GM20000 (cell line): ENCODE results near the gene LY86.

Experiments
- DNase-seq: peaks from one replicate; pipeline ENCODE4 v3.0.0; 2012; ENCODE audit warnings: low spot score
- TF ChIP-seq, protein P1 (sequence below): IDR thresholded peaks from 2 replicates; pipeline ENCODE4 v1.5.1; 2012; ENCODE audit warnings: mild to moderate bottlenecking, control low read depth; ENCODE audit errors: extremely low read depth, missing control alignments

Gene LY86

DNA sequence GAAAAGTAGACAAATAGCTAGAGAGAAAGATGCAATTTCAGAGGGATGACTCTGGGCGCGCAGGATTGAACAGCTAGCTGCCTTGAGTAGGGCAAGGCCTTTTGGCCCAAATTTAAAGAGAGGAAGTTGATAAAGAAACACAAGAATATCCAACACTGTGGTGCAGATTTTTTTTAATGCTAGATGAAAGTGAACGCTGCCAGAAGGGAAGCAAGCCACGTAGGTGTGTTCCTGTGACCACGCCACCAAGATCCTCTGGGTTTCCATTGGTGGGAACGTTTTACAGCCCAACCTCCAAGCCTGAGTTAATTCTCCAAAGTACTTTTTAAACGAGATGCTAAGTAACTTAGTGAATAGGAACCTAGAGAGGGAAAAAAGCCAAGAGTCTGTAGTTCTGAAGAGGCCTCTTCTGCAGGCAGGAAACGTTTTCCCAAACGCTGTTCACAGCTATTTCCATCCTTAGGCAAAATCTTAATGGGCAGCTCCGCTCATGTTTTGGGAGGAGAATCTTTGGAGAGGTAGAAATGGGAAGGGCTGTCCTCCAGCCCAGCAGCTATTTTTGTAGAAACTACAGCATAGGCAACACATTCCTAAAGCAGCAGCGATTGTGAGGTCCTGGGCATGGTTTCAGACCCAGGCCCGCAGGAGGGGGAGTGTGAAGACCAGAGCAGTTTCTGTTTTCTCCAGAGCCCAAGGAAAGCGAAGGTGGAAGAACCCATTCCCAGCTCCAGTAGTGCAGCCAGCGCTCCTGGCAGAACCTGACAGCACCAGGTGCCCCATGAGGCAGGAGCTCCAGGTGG lies 8.2 kb downstream of the LY86 start:
- DNase-seq, result peak; percentile 3
- TF ChIP-seq, protein P1, sequence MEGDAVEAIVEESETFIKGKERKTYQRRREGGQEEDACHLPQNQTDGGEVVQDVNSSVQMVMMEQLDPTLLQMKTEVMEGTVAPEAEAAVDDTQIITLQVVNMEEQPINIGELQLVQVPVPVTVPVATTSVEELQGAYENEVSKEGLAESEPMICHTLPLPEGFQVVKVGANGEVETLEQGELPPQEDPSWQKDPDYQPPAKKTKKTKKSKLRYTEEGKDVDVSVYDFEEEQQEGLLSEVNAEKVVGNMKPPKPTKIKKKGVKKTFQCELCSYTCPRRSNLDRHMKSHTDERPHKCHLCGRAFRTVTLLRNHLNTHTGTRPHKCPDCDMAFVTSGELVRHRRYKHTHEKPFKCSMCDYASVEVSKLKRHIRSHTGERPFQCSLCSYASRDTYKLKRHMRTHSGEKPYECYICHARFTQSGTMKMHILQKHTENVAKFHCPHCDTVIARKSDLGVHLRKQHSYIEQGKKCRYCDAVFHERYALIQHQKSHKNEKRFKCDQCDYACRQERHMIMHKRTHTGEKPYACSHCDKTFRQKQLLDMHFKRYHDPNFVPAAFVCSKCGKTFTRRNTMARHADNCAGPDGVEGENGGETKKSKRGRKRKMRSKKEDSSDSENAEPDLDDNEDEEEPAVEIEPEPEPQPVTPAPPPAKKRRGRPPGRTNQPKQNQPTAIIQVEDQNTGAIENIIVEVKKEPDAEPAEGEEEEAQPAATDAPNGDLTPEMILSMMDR, result no peak

DNA sequence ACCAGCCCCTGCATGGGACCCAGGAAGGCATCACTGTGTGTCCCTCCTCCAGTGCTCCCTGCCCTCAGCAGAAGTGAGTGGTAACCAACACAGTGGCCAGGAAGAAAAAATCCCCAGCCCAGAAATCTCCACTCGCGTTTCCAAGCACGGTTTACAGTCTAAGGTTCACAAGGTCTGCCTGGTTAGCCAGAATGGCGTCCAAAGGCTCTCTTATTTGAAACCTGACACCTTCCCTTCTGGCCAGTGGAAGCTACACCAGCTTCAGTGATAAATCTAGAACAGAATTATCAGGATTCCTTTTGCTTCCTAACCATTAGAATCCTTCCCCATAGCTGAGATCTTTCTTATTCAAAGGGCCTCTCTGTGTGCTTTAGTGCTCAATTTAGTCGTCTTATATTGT lies 9.2 kb downstream of the LY86 start:
- TF ChIP-seq, protein P1, result no peak
- no peak for DNase-seq

DNA sequence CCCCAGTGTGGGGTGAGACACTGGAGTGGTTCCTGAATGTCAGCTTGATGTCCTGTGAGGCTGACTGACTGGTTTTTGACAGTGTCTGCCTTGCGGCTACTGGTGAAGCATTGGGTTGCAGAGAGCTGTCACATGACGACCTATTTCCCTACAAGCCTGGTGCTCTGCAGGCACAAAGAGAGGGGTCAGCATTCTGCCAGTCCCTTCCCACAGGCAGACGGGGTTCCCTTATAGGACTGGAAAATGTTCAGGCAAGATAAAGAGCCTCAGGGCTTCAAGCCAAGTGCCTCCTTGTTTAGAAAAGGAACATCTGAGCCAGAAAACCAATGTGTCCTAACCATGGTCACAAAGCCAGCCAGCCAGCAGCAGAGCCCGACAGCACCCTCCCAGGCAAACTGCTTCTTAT lies 11.0 kb downstream of the LY86 start:
- TF ChIP-seq, protein P1, result no peak
- DNase-seq, result no peak

DNA sequence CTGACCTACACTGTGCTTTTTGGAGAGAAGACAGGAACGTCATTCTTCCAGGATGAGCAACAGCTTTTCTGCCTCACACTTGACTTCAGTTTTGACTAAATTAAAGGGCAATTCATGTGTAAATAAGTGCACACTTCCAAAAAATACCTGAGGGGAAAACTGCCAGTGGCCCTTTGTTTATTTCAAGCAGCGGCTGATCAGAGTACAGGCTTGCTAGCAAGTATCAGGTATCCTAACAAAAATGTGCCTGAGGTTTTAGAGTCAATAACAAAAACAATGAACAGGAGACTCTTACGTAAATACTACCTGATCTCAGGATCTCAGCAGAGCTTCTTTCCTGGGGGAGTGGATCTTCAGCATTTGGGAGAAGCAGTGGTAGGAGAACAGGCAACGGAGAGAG lies 12.4 kb downstream of the LY86 start:
- DNase-seq, result no peak
- TF ChIP-seq, protein P1, result no peak

DNA sequence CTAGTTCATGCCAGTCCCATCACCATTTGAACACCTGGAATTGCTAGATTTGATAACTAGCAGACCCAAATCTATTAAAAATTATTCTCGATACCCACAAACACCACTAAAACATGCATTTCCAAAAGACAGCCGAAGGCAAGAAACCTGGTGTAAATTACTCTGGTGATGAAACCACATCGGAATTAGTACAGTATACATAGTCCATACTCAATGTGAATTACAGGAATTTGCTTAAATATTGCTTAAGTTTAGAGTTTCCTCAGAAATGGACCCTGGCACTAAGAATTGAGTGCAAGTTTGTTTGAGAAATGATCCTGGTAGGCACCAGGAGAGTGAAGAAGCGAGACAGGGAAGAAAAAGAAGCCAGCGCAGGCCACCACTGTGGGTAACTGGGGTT lies 13.7 kb downstream of the LY86 start:
- TF ChIP-seq, protein P1, result no peak
- no peak for DNase-seq

DNA sequence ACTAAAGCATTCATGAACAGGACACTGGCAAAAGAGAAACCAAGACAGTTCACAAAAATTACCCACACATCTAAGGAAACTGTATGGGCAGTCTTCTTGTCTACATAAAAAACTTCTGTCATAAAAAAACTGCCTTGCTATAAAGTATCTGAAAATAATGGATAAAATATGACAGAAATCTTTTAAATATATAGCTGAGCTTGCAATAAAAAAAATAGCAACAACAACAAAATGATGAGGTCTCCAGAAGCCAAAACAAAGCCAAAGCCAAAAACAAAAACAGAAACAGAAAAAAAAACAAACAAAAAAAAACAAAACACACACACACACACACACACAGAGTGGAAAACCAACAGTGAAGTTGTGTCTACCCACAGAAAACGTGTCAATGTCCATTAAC lies 14.8 kb downstream of the LY86 start:
- TF ChIP-seq, protein P1, result no peak
- no peak for DNase-seq

DNA sequence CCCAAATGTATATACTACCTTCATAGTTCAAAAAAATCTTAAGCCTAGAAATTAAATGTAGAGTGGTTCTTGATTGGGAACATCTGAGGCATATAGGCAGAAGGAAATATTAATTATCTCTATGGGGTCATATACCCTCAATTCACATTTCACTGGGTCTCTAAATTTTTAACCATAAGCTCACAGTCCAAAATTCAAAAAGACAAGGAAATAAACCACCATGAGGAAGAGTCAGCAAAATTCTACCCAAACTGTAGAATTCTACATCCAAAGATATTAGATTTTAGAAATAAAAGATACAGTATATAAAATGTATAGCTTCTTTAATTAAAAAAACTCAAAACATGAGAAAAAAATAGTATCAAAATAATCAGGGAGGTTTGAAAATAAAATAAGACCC lies 15.5 kb downstream of the LY86 start:
- no peak for DNase-seq
- TF ChIP-seq, protein P1, result no peak
